G401.6 (cell line): ENCODE data around the gene OR2A12.
A peak's percentile ranks its signal among the peaks of the same experiment; 100 is the strongest.
"Not testable (repeated sequence)": the region's sequence is repeated elsewhere in the genome, so short reads cannot be mapped to it uniquely, and the experiment has no call there.

Experiments
- FAIRE-seq: peaks from 2 replicates; lab custom pipeline; 2012; peaks lifted over from hg19 to GRCh38; lab: Jason Lieb, UNC

OR2A12 gene

DNA sequence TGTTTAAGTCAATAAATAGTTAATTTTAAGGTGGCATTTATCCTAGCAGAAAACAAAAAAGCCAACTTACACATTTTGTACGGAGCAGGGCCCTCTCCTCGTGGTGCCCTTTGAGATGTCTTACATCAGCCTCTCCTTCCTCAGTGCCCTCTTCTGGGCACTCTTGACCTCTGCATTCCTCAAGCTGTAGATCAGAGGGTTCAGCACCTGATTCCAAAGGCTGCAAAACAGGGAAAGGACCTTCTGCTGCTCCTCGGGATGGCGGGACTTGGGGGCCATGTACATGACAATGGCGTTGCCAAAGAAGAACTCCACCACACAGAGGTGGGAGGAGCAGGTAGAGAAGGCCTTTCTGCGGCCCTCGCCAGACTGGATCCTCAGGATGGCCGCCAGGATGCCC lies 32.3 kb downstream of the OR2A12 start:
- FAIRE-seq = no peak

DNA sequence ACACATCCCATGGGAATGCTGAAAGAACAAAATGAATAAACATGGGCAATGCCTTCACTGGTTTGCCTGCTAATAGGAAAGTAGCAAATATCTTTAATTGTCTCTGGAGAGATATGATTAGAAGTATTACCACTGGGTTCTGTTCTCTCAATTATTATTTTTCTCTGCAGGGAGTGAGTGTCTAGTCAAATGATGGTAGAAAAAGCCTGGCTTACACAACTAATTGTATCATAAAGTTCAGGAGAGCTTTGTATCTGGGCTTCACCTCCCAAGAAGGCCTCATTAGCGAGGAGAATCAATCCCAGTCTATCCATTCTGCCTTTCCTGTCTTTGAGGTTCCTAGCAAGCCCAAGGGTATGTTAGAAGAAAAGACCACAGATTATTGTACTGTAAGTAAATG lies 36.8 kb downstream of the OR2A12 start, which contains the start of gene OR2A14:
Gene OR2A14 (plus strand): TSS at position 301 of the 400 bp plus-strand sequence. CDS start 5,937 bp downstream, outside the sequence.
- FAIRE-seq = no peak

DNA sequence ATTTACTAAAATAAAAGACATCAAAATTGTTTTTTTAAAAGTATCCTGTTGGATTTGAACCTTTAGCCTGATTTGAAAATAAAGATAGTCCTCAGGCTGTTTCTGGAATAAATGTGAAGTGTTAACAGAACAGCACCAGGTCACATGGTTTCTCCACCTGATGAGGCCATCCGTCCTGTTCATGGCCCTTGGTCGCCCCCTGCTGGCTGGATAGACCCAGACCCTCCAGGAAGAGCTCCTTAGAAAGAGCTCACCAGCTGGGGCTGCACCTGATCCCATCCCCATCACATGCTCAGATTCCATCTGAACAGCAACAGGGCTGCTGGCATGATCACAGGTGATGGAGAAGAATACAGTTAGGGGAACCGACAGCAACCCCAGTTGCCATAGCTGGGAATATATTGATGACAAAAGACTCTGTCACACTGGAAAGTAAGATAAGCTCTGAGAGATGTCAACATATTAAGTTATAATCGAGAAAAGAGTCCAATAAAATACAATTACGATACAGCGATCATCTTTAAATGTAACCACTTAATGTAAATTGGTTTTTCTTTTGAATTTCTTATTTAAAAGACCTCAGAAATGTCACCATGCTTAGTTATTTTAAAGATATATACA lies 41.7 kb downstream of the OR2A12 start:
- peak; percentile 63 for FAIRE-seq

DNA sequence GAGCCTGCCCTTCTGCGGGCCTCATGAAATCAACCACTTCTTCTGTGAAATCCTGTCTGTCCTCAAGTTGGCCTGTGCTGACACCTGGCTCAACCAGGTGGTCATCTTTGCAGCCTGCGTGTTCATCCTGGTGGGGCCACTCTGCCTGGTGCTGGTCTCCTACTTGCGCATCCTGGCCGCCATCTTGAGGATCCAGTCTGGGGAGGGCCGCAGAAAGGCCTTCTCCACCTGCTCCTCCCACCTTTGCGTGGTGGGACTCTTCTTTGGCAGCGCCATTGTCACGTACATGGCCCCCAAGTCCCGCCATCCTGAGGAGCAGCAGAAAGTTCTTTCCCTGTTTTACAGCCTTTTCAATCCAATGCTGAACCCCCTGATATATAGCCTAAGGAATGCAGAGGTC lies 43.5 kb downstream of the OR2A12 start:
- not testable (repeated sequence) for FAIRE-seq

DNA sequence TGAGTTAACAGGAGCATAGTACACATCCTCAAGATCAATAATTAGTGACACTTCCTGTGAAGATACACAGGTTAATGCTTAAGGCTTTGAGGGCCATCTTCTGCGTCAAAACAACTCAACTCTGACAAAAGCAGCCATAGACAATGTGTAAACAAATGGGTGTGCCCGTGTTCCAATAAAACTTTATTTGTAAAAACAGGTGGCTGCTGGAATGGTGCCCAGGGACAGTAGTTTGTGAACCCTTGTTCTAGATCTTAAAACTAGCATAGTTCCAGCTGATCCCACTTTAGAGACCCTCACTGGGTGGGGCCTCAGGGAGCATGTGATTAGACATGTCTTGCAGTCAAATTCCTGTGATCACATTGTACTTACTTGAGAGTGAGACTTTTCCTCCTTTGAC lies 44.7 kb downstream of the OR2A12 start:
- FAIRE-seq = no peak

DNA sequence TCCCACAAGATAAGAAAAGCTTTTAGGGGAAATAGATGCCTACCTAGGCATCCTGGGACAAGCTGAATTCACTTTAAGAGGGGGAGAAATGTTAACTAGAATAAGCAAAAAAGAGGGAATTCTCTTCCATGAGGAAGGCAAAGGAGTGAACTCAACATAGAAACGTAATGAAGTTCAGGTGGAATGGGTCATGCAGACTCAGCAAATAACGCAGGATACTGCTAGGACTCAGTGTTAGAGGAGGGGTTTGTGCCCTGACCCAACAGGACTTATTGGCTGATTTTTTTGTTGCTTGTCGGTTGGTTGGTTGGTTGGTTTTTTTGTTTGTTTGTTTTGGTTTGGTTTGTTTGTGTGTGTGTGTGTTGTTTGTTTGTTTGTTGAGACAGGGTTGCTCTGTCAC lies 46.2 kb downstream of the OR2A12 start:
- no peak for FAIRE-seq

DNA sequence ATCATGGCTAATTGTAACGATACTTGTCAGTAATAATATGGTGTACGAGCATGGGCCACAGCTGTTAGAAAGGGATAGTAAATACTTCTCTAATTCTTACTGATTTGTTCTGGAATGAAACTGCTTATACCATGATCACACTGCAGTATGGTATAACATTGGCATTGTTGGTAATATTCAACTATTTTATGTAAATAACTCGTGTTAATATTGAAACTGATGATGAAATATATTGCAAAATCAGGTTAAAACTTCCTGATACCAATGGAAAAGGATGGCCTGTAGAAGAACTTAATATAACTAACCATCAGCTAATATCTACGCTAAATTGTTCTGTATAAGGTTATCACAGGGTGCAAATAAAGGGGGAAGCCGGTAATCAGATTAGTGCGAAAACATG lies 47.2 kb downstream of the OR2A12 start:
- FAIRE-seq = no peak

DNA sequence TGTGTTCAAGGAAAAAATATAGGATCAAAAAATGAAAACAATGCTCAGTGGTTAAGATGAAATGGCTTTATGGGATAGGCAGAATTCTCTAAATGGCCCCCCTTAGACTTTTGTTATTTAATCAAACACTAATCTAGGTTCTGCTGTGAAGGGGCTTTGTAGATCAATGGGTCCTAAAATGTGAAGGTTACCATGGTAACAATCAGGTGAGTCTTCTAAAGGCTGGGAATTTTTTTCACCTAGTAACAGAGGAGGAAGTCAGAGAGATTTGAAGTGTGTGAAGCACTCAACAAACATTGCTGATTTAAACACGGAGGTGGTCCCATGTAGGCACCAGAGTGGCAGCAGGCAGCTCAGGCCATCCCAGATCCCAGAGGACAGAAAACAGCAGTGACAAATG lies 48.0 kb downstream of the OR2A12 start:
- FAIRE-seq = no peak

DNA sequence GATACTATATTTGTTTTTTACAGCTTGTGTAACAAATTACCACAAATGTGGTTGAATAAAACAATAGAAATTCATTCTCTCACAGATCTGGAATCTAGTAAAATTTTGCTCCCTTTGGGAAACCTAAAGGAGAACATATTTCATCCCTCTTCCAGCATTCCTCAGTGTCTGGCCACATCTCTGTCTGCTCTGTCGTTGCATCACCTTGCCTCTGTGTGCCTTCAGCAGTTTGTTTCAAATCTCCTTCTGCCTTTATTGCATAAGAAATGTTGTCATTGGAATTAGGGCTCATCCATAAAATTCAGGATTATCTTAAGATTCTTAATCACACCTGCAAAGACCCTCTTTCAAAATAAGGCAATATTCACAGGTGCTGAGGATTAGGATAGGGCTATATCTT lies 51.4 kb downstream of the OR2A12 start:
- FAIRE-seq = no peak

DNA sequence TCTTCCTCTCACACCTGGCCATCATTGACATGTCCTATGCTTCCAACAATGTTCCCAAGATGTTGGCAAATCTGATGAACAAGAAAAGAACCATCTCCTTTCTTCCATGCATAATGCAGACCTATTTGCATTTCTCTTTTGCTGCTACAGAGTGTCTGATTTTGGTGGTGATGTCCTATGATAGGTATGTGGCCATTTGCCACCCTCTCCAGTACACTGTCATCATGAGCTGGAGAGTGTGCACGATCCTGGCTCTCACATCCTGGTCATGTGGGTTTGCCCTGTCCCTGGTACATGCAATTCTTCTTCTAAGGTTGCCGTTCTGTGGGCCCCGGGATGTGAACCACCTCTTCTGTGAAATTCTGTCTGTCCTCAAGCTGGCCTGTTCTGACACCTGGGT lies 56.1 kb downstream of the OR2A12 start:
- FAIRE-seq = no peak

DNA sequence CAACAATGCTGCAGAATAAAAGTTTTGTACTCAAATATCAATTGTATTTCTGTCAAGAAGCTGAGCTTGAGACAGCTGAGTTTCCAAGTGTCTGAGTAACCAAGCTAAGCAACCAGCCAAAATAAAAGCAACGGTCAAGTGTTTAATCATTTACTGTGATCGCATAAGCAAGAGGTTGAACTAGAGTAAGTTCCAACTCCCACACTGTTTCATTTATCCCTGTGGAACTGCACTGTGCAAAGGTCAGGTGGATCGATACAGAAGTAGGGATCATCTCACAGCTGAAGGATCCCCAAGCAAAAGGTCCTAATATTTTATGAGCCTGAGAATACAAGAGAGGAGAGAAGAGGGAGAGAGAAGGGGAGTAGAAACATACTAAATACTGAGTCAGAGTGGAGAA lies 58.3 kb downstream of the OR2A12 start:
- FAIRE-seq = no peak

DNA sequence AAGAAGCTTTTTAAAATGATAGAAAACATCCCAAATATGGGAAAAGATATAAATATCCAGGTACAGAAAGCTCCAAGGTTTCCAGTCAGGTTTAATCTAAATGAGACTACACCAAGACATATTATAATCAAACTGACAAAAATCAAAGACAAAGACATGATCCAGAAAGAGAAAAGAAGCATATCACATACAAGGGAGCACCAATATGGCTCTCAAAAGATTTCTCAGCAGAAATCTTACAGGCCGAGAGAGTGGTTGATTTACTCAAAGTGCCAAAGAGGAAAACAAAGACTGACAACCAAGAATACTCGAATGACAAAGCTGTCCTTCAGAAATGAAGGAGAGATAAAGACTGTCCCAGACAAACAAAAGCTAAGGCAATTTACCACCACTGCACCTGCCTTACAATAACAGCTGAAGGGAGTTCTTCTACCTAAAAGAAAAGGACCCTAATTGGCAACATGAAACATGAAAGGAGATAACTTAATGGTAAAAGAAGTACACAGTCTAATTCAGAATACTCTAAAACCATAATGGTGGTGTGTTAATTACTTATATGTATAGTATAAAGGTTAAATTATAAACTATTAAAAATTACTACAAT lies 62.2 kb downstream of the OR2A12 start:
- FAIRE-seq = no peak
